K562 (cell line): ENCODE results near the gene TUBA4B. TPM values are rescaled to one million over a fixed set of nuclear protein-coding genes. Genes with fewer than 3 reads are reported as not detected.

ENCODE experiments used
- microRNA counts: library from miRNA; unstranded; fragments of <30 nt; microRNA quantifications from one replicate; lab custom pipeline; 2016
- microRNA-seq: library from miRNA; unstranded; fragments of <30 nt; microRNA quantifications from one replicate; pipeline ENCODE4, GENCODE V29; 2018; ENCODE audit warnings: borderline microRNAs expressed
- polyA plus RNA-seq, 8 experiments: library from polyadenylated mRNA; depleted of rRNA in 4 of 8; stranded (reverse) in 5 of 8; unstranded in 3 of 8; fragments of >200 nt; fragmentation: Nextera tagmentation in 2 of 8; fragmentation: Illumina TruSeq in 1 of 8; extraction: Ambion mirVana in 2 of 8; extraction: Trizol in 1 of 8; gene quantifications; 2 replicates each; pipeline versions ENCODE4 v1.2.1 to v1.2.3, GENCODE V29; 2011 to 2014; ENCODE audit warnings: inconsistent platforms in 1 of 8, missing spikeins in 1 of 8
- small RNA-seq: library from RNA; depleted of rRNA; stranded (forward); fragments of <200 nt; gene quantifications from one replicate; pipeline ENCODE3, GENCODE V24; 2014
- total RNA-seq, 7 experiments: library from RNA; depleted of rRNA in 6 of 7; stranded (reverse); fragments of >200 nt in 6 of 7; fragmentation: Illumina TruSeq in 2 of 7; extraction: Trizol in 2 of 7; gene quantifications; 2 replicates each; pipeline versions ENCODE4 v1.2.1 to v1.2.3, GENCODE V29; 2011 to 2021; ENCODE audit warnings: low replicate concordance in 1 of 7

Gene TUBA4B
- total and polyA plus RNA-seq, 9 of the 15 experiments (the other 6 are each of a cell fraction or from before 2014, with no cell fraction given), result 0.04 TPM; not detected in 8

MicroRNAs encoded within 50 kb of the gene (microRNA counts, 767-probe panel; counts per million panel counts)
- not detected for microRNA hsa-miR-153 (lab: Ali Mortazavi, UCI)

Small RNA genes lying within 50 kb of the gene (microRNA-seq; reads per million reads assigned to microRNA genes)
- 0.46 reads per million for gene MIR153-1

Small RNA genes lying within 50 kb of the gene (small RNA-seq; reads per million reads assigned to genes)
- gene MIR153-1, result 0.55 reads per million, percentile 28 among the genes with 10 or more reads in this experiment

Other genes starting within 250 kb of the TUBA4B start
Only the 7 nearest of the 20 such genes appear.
- 19.1 and 25.7 TPM in 2 replicates for gene ABCB6, start 34.3 kb upstream of the TUBA4B start, total RNA-seq (2014; rRNA removed)
- 15.2 and 16.8 TPM in 2 replicates for gene ABCB6, start 34.3 kb upstream of the TUBA4B start, total RNA-seq (2014; rRNA removed; fragmentation: Illumina TruSeq; extraction: Trizol)
- 11.9 and 12.0 TPM in 2 replicates for gene ABCB6, start 34.3 kb upstream of the TUBA4B start, total RNA-seq (2015; rRNA removed; fragmentation: Illumina TruSeq; extraction: Trizol)
- gene ABCB6, start 34.3 kb upstream of the TUBA4B start, total RNA-seq (2021), result 29.2 and 31.6 TPM in 2 replicates
- 21.0 and 45.8 TPM in 2 replicates for gene ABCB6, start 34.3 kb upstream of the TUBA4B start, polyA plus RNA-seq (2011; rRNA removed)
- 26.6 and 29.8 TPM in 2 replicates for gene ABCB6, start 34.3 kb upstream of the TUBA4B start, polyA plus RNA-seq (2014; fragmentation: Illumina TruSeq; extraction: Trizol)
- gene ABCB6, start 34.3 kb upstream of the TUBA4B start, polyA plus RNA-seq (2014; fragmentation: Nextera tagmentation; extraction: Ambion mirVana), result 1 to 10 TPM; 3.7 to 8.1 TPM
- gene ABCB6, start 34.3 kb upstream of the TUBA4B start, polyA plus RNA-seq (2014; rRNA removed), result 13.6 and 15.1 TPM in 2 replicates
- 23.5 and 36.3 TPM in 2 replicates for gene ATG9A, start 23.6 kb upstream of the TUBA4B start, total RNA-seq (2014; rRNA removed)
- 21.0 and 21.9 TPM in 2 replicates for gene ATG9A, start 23.6 kb upstream of the TUBA4B start, total RNA-seq (2014; rRNA removed; fragmentation: Illumina TruSeq; extraction: Trizol)
- 13.9 and 19.3 TPM in 2 replicates for gene ATG9A, start 23.6 kb upstream of the TUBA4B start, total RNA-seq (2015; rRNA removed; fragmentation: Illumina TruSeq; extraction: Trizol)
- 47.9 and 54.5 TPM in 2 replicates for gene ATG9A, start 23.6 kb upstream of the TUBA4B start, total RNA-seq (2021)
- 65.6 and 83.0 TPM in 2 replicates for gene ATG9A, start 23.6 kb upstream of the TUBA4B start, polyA plus RNA-seq (2011; rRNA removed)
- gene ATG9A, start 23.6 kb upstream of the TUBA4B start, polyA plus RNA-seq (2014; fragmentation: Illumina TruSeq; extraction: Trizol), result 38.7 and 40.7 TPM in 2 replicates
- under 1 TPM; 0.25 to 0.60 TPM for gene ATG9A, start 23.6 kb upstream of the TUBA4B start, polyA plus RNA-seq (2014; fragmentation: Nextera tagmentation; extraction: Ambion mirVana)
- 23.4 and 35.3 TPM in 2 replicates for gene ATG9A, start 23.6 kb upstream of the TUBA4B start, polyA plus RNA-seq (2014; rRNA removed)
- 40.7 and 41.5 TPM in 2 replicates for gene ANKZF1, start 23.4 kb upstream of the TUBA4B start, total RNA-seq (2014; rRNA removed)
- 22.5 and 26.3 TPM in 2 replicates for gene ANKZF1, start 23.4 kb upstream of the TUBA4B start, total RNA-seq (2014; rRNA removed; fragmentation: Illumina TruSeq; extraction: Trizol)
- gene ANKZF1, start 23.4 kb upstream of the TUBA4B start, total RNA-seq (2015; rRNA removed; fragmentation: Illumina TruSeq; extraction: Trizol), result 21.6 and 21.8 TPM in 2 replicates
- 36.3 and 43.5 TPM in 2 replicates for gene ANKZF1, start 23.4 kb upstream of the TUBA4B start, total RNA-seq (2021)
- gene ANKZF1, start 23.4 kb upstream of the TUBA4B start, polyA plus RNA-seq (2011; rRNA removed), result 47.0 and 86.3 TPM in 2 replicates
- 29.2 and 31.0 TPM in 2 replicates for gene ANKZF1, start 23.4 kb upstream of the TUBA4B start, polyA plus RNA-seq (2014; fragmentation: Illumina TruSeq; extraction: Trizol)
- 1 to 10 TPM; 3.1 to 3.9 TPM for gene ANKZF1, start 23.4 kb upstream of the TUBA4B start, polyA plus RNA-seq (2014; fragmentation: Nextera tagmentation; extraction: Ambion mirVana)
- 49.0 and 60.6 TPM in 2 replicates for gene ANKZF1, start 23.4 kb upstream of the TUBA4B start, polyA plus RNA-seq (2014; rRNA removed)
- gene GLB1L, start 7.8 kb upstream of the TUBA4B start, total RNA-seq (2014; rRNA removed), result 2.2 and 3.4 TPM in 2 replicates
- gene GLB1L, start 7.8 kb upstream of the TUBA4B start, total RNA-seq (2014; rRNA removed; fragmentation: Illumina TruSeq; extraction: Trizol), result 2.5 and 2.6 TPM in 2 replicates
- gene GLB1L, start 7.8 kb upstream of the TUBA4B start, total RNA-seq (2015; rRNA removed; fragmentation: Illumina TruSeq; extraction: Trizol), result 2.2 and 3.2 TPM in 2 replicates
- 2.7 and 3.6 TPM in 2 replicates for gene GLB1L, start 7.8 kb upstream of the TUBA4B start, total RNA-seq (2021)
- gene GLB1L, start 7.8 kb upstream of the TUBA4B start, polyA plus RNA-seq (2011; rRNA removed), result 1.8 and 2.9 TPM in 2 replicates
- 2.8 and 4.0 TPM in 2 replicates for gene GLB1L, start 7.8 kb upstream of the TUBA4B start, polyA plus RNA-seq (2014; fragmentation: Illumina TruSeq; extraction: Trizol)
- gene GLB1L, start 7.8 kb upstream of the TUBA4B start, polyA plus RNA-seq (2014; fragmentation: Nextera tagmentation; extraction: Ambion mirVana), result under 1 TPM; 0.42 to 0.59 TPM
- gene GLB1L, start 7.8 kb upstream of the TUBA4B start, polyA plus RNA-seq (2014; rRNA removed), result 2.8 and 4.4 TPM in 2 replicates
- 5.4 and 9.9 TPM in 2 replicates for gene STK16, start 7.8 kb upstream of the TUBA4B start, total RNA-seq (2014; rRNA removed)
- gene STK16, start 7.8 kb upstream of the TUBA4B start, total RNA-seq (2014; rRNA removed; fragmentation: Illumina TruSeq; extraction: Trizol), result 13.1 and 17.8 TPM in 2 replicates
- 16.4 and 16.9 TPM in 2 replicates for gene STK16, start 7.8 kb upstream of the TUBA4B start, total RNA-seq (2015; rRNA removed; fragmentation: Illumina TruSeq; extraction: Trizol)
- 18.2 and 19.8 TPM in 2 replicates for gene STK16, start 7.8 kb upstream of the TUBA4B start, total RNA-seq (2021)
- 34.6 and 41.4 TPM in 2 replicates for gene STK16, start 7.8 kb upstream of the TUBA4B start, polyA plus RNA-seq (2011; rRNA removed)
- gene STK16, start 7.8 kb upstream of the TUBA4B start, polyA plus RNA-seq (2014; fragmentation: Illumina TruSeq; extraction: Trizol), result 33.8 and 36.2 TPM in 2 replicates
- 10 to 100 TPM in 1 of 2 experiments, 1 to 10 TPM in 1; 5.6 to 12.9 TPM for gene STK16, start 7.8 kb upstream of the TUBA4B start, polyA plus RNA-seq (2014; fragmentation: Nextera tagmentation; extraction: Ambion mirVana)
- 21.0 and 24.6 TPM in 2 replicates for gene STK16, start 7.8 kb upstream of the TUBA4B start, polyA plus RNA-seq (2014; rRNA removed)
- 32.8 and 47.0 TPM in 2 replicates for gene TUBA4A, start 675 bp downstream of the TUBA4B start, total RNA-seq (2014; rRNA removed)
- gene TUBA4A, start 675 bp downstream of the TUBA4B start, total RNA-seq (2014; rRNA removed; fragmentation: Illumina TruSeq; extraction: Trizol), result 30.0 and 32.1 TPM in 2 replicates
- 25.1 and 26.9 TPM in 2 replicates for gene TUBA4A, start 675 bp downstream of the TUBA4B start, total RNA-seq (2015; rRNA removed; fragmentation: Illumina TruSeq; extraction: Trizol)
- gene TUBA4A, start 675 bp downstream of the TUBA4B start, total RNA-seq (2021), result 52.4 and 57.6 TPM in 2 replicates
- 48.6 and 71.9 TPM in 2 replicates for gene TUBA4A, start 675 bp downstream of the TUBA4B start, polyA plus RNA-seq (2011; rRNA removed)
- 126 and 174 TPM in 2 replicates for gene TUBA4A, start 675 bp downstream of the TUBA4B start, polyA plus RNA-seq (2014; fragmentation: Illumina TruSeq; extraction: Trizol)
- gene TUBA4A, start 675 bp downstream of the TUBA4B start, polyA plus RNA-seq (2014; fragmentation: Nextera tagmentation; extraction: Ambion mirVana), result 10 to 100 TPM; 31.5 to 60.0 TPM
- 42.4 and 48.9 TPM in 2 replicates for gene TUBA4A, start 675 bp downstream of the TUBA4B start, polyA plus RNA-seq (2014; rRNA removed)
- 1.6 and 1.7 TPM in 2 replicates for gene DNAJB2, start 26.1 kb downstream of the TUBA4B start, total RNA-seq (2014; rRNA removed)
- 0.99 and 1.1 TPM in 2 replicates for gene DNAJB2, start 26.1 kb downstream of the TUBA4B start, total RNA-seq (2014; rRNA removed; fragmentation: Illumina TruSeq; extraction: Trizol)
- gene DNAJB2, start 26.1 kb downstream of the TUBA4B start, total RNA-seq (2015; rRNA removed; fragmentation: Illumina TruSeq; extraction: Trizol), result 1.7 and 2.1 TPM in 2 replicates
- gene DNAJB2, start 26.1 kb downstream of the TUBA4B start, total RNA-seq (2021), result 2.5 and 2.8 TPM in 2 replicates
- gene DNAJB2, start 26.1 kb downstream of the TUBA4B start, polyA plus RNA-seq (2011; rRNA removed), result 2.6 and 8.2 TPM in 2 replicates
- gene DNAJB2, start 26.1 kb downstream of the TUBA4B start, polyA plus RNA-seq (2014; fragmentation: Illumina TruSeq; extraction: Trizol), result 1.8 and 2.2 TPM in 2 replicates
- gene DNAJB2, start 26.1 kb downstream of the TUBA4B start, polyA plus RNA-seq (2014; fragmentation: Nextera tagmentation; extraction: Ambion mirVana), result under 1 TPM in 1 of 2 experiments, not detected in 1; 0.08 TPM
- gene DNAJB2, start 26.1 kb downstream of the TUBA4B start, polyA plus RNA-seq (2014; rRNA removed), result 3.0 and 3.9 TPM in 2 replicates